Measurements from ENCODE around the gene ZNF600.
"Not testable (repeated sequence)": the region's sequence is repeated elsewhere in the genome, so short reads cannot be mapped to it uniquely, and the experiment has no call there.

The ZNF600 gene

GRCh38 chr19:52786464-52787354 lies at the start of gene ZNF600:
TSS of gene ZNF600 (minus strand) at chr19:52786791. CDS start at chr19:52778888, 7,903 bp downstream.
- DNase-seq: peak; percentile 85

GRCh38 chr19:52834289-52834688 lies 47.7 kb upstream of the ZNF600 start:
- DNase-seq: not testable (repeated sequence)

- DNase-seq: not testable (repeated sequence)
Measured at GRCh38 chr19:52833541-52833940, 47.0 kb upstream of the ZNF600 start.

GRCh38 chr19:52829866-52830265 lies 43.3 kb upstream of the ZNF600 start:
- DNase-seq: not testable (repeated sequence)

GRCh38 chr19:52825765-52826164 lies 39.2 kb upstream of the ZNF600 start:
- DNase-seq: no peak

- DNase-seq: no peak
Measured at GRCh38 chr19:52823676-52824075, 37.1 kb upstream of the ZNF600 start.

GRCh38 chr19:52821204-52821960 lies 34.8 kb upstream of the ZNF600 start, which contains the start of gene ZNF28:
TSS of gene ZNF28 (minus strand) at chr19:52821633. CDS start at chr19:52817958, 3,675 bp downstream.
- DNase-seq: peak; percentile 55

- not testable (repeated sequence) for DNase-seq
Measured at GRCh38 chr19:52820472-52821203, 34.0 kb upstream of the ZNF600 start.

GRCh38 chr19:52809801-52810200 lies 23.2 kb upstream of the ZNF600 start:
- no peak for DNase-seq

- DNase-seq: not testable (repeated sequence)
Measured at GRCh38 chr19:52799950-52800640, 13.5 kb upstream of the ZNF600 start.

GRCh38 chr19:52789440-52789839 lies 2.8 kb upstream of the ZNF600 start:
- no peak for DNase-seq

- DNase-seq: no peak
Measured at GRCh38 chr19:52786078-52786463, 520 bp downstream of the ZNF600 start.

GRCh38 chr19:52785506-52785905 lies 1.1 kb downstream of the ZNF600 start:
- DNase-seq: no peak

GRCh38 chr19:52782864-52783263 lies 3.7 kb downstream of the ZNF600 start:
- DNase-seq: not testable (repeated sequence)

GRCh38 chr19:52778811-52779210 lies 7.8 kb downstream of the ZNF600 start:
- DNase-seq: peak; percentile 46

GRCh38 chr19:52756447-52756846 lies 30.1 kb downstream of the ZNF600 start:
- DNase-seq: not testable (repeated sequence)

GRCh38 chr19:52749780-52750179 lies 36.8 kb downstream of the ZNF600 start:
- DNase-seq: no peak

GRCh38 chr19:52748336-52748950 lies 38.1 kb downstream of the ZNF600 start:
- no peak for DNase-seq

- not testable (repeated sequence) for DNase-seq
Measured at GRCh38 chr19:52745919-52746318, 40.7 kb downstream of the ZNF600 start.

GRCh38 chr19:52743091-52743490 lies 43.5 kb downstream of the ZNF600 start:
- no peak for DNase-seq

- no peak for DNase-seq
Measured at GRCh38 chr19:52742516-52742915, 44.1 kb downstream of the ZNF600 start.

GRCh38 chr19:52741951-52742485 lies 44.6 kb downstream of the ZNF600 start:
- DNase-seq: no peak

All from stimulated activated naive CD4-positive, alpha-beta T cell treated with Interleukin-2 at 50 U/mL for 16 hours (primary cell).